Adrenal gland (tissue), 12 donors: ENCODE results near the gene UGT1A3. TPM values are rescaled to one million over a fixed set of nuclear protein-coding genes. Genes with fewer than 3 reads are reported as not detected.

ENCODE experiments used
- DNase-seq, 7 donors: peaks; one replicate each; pipeline ENCODE4 v3.0.0-alpha.2; 2019 to 2020
- H3K27ac ChIP-seq, 5 donors: fragments of 200-600 bp; sonication (generic) in 4 of 5; 1 replicate in 3 of 5; 2 replicates in 2 of 5; pipeline versions ENCODE4 v1.5.1 to v1.8.0; 2016 to 2020; ENCODE audit warnings: mild to moderate bottlenecking in 1 of 5
- H3K27me3 ChIP-seq: fragments of 200-600 bp; 2 replicates; pipeline ENCODE4 v1.8.0; 2021
- H3K36me3 ChIP-seq, 2 donors: fragments of 200-600 bp; replicated peaks in 1 of 2; 1 replicate in 1 of 2; 2 replicates in 1 of 2; pipeline versions ENCODE4 v1.5.1 to v1.8.0; 2018 to 2022
- H3K4me1 ChIP-seq, 2 donors: fragments of 200-600 bp; replicated peaks in 1 of 2; 1 replicate in 1 of 2; 2 replicates in 1 of 2; pipeline versions ENCODE4 v1.5.1 to v1.8.0; 2018 to 2021
- H3K4me3 ChIP-seq, 4 donors: fragments of 200-600 bp; sonication (generic) in 3 of 4; one replicate each; pipeline ENCODE4 v1.5.1; 2016 to 2018
- H3K9me3 ChIP-seq, 3 donors: fragments of 200-600 bp; sonication (generic) in 1 of 3; replicated peaks in 1 of 3; 1 replicate in 2 of 3; 2 replicates in 1 of 3; pipeline versions ENCODE4 v1.5.1 to v1.8.0; 2016 to 2021
- CTCF ChIP-seq, 6 experiments: fragments of 450-650 bp in 4 of 6; fragments of 200-600 bp in 2 of 6; sonication (generic) in 1 of 6; IDR thresholded peaks; 1 replicate in 5 of 6; 2 replicates in 1 of 6; pipeline versions ENCODE4 v1.5.1 to v1.8.0; 2016 to 2021; ENCODE audit warnings: antibody characterized with exemption in 6 of 6, mild to moderate bottlenecking in 2 of 6, moderate library complexity in 1 of 6
- POLR2A ChIP-seq, 2 donors: fragments of 450-650 bp; IDR thresholded peaks; one replicate each; pipeline ENCODE4 v1.6.1; 2017; ENCODE audit warnings: antibody characterized with exemption in 2 of 2, mild to moderate bottlenecking in 2 of 2, moderate library complexity in 1 of 2
- whole genome bisulfite sequencing, 4 donors: extraction: QIAGEN DNeasy Blood & Tissue Kit in 2 of 4; methylation state at CpG; one replicate each; pipeline versions ENCODE4 v1.1.5 to v1.1.7; 2013 to 2017; 5-methylcytosine and 5-hydroxymethylcytosine counted together
- intact Hi-C, 2 donors: fragments of 100-400 bp; cut with DNase I; formaldehyde crosslinking; loops; one replicate each; pipeline versions ENCODE4 v1.14.1 to v1.15.0; 2022 to 2023
- polyA plus RNA-seq, 3 donors: library from polyadenylated mRNA; stranded (reverse); fragments of 200-250 nt in 2 of 3; fragments of 350-450 nt in 1 of 3; fragmentation: Illumina TruSeq in 1 of 3; extraction: RNeasy Lipid Tissue Mini Kit (QIAGEN cat#74804) in 1 of 3; gene quantifications; one replicate each; pipeline ENCODE4 v1.2.3, GENCODE V29; 2013 to 2014
- total RNA-seq, 9 donors: library from RNA; depleted of rRNA in 4 of 9; stranded (reverse); fragments of >200 nt in 4 of 9; fragments of 120-200 nt in 1 of 9; fragmentation: NEBNext Ultra II Directional in 1 of 9; extraction: Animal tissue kit (Norgen Biotek cat#: 25700) in 1 of 9; gene quantifications; one replicate each; pipeline versions ENCODE4 v1.1.0 to v1.2.4, GENCODE V29; 2013 to 2023
- donor health status: healthy with polysubstance abuse.
- donor health status: Bipolar disorder and iron deficiency.
- donor health status: DM: yes; HTN: yes; CAD: no.
- donor health status: DM: no; HTN: no; CAD: no.
- donor health status: DM: no; HTN: no; CAD: no.
- donor health status: DM: yes; HTN: yes; CAD: no.

UGT1A3 gene
- total and polyA plus RNA-seq, 12 donors = not detected

GRCh38 chr2:233769260-233769659 is 40.4 kb downstream of the UGT1A3 start:
- TF ChIP-seq POLR2A (IDR thresholded peaks at IDR 0.05) (no peak), CTCF (IDR thresholded peaks at IDR 0.05) (no peak)
- intact Hi-C loops = no loop called here
- Histone ChIP-seq H3K27me3 (peaks cover 7% of the 10 kb centered on the region), H3K36me3 (no peaks in the 10 kb centered on the region), H3K9me3 (no peaks in the 10 kb centered on the region), H3K4me3 (no peak overlapping the region), H3K4me1 (no peaks in the 10 kb centered on the region), H3K27ac (no peak overlapping the region)
- WGBS, 4 donors = 84 to 91% (median 86%) methylated on average over 9 of the region's 9 CpGs
- DNase-seq = no peak

- Histone ChIP-seq H3K9me3 (no peaks in the 10 kb centered on the region), H3K27ac (no peak overlapping the region), H3K27me3 (no peaks in the 10 kb centered on the region), H3K4me3 (no peak overlapping the region), H3K36me3 (no peaks in the 10 kb centered on the region), H3K4me1 (no peaks in the 10 kb centered on the region)
- DNase-seq = no peak
- WGBS, 4 donors = 80 to 87% (median 85%) methylated on average over 12 to 16 of the region's 16 CpGs
- no peak for TF ChIP-seq POLR2A (IDR thresholded peaks at IDR 0.05)
- no peak for TF ChIP-seq CTCF (IDR thresholded peaks at IDR 0.05)
- intact Hi-C loops = no loop called here
Measured at GRCh38 chr2:233772153-233772552, 43.3 kb downstream of the UGT1A3 start.

GRCh38 chr2:233772583-233772982 is 43.7 kb downstream of the UGT1A3 start:
- DNase-seq = no peak
- 59 to 71% (median 62%) methylated on average over 5 of the region's 5 CpGs for WGBS, 4 donors
- H3K4me3 ChIP-seq = no peak overlapping the region
- H3K27ac ChIP-seq = no peak overlapping the region
- H3K36me3 ChIP-seq = no peaks in the 10 kb centered on the region
- no peaks in the 10 kb centered on the region for H3K4me1 ChIP-seq
- H3K27me3 ChIP-seq = no peaks in the 10 kb centered on the region
- no peak for TF ChIP-seq POLR2A (IDR thresholded peaks at IDR 0.05)
- no peak for TF ChIP-seq CTCF (IDR thresholded peaks at IDR 0.05)
- no peaks in the 10 kb centered on the region for H3K9me3 ChIP-seq
- intact Hi-C loops = no loop called here

- H3K4me3 ChIP-seq = no peak overlapping the region
- intact Hi-C loops = no loop called here
- no peaks in the 10 kb centered on the region for H3K27me3 ChIP-seq
- TF ChIP-seq POLR2A (IDR thresholded peaks at IDR 0.05) (no peak), CTCF (IDR thresholded peaks at IDR 0.05) (no peak)
- WGBS, 4 donors = 85 to 88% (median 87%) methylated on average over 5 of the region's 5 CpGs
- no peak overlapping the region for H3K27ac ChIP-seq
- no peak for DNase-seq
- no peaks in the 10 kb centered on the region for H3K4me1 ChIP-seq
- no peaks in the 10 kb centered on the region for H3K36me3 ChIP-seq
- H3K9me3 ChIP-seq = no peaks in the 10 kb centered on the region
Measured at GRCh38 chr2:233773854-233774253, 45.0 kb downstream of the UGT1A3 start.
